ENCODE data around the gene FHIP2A.

DNA sequence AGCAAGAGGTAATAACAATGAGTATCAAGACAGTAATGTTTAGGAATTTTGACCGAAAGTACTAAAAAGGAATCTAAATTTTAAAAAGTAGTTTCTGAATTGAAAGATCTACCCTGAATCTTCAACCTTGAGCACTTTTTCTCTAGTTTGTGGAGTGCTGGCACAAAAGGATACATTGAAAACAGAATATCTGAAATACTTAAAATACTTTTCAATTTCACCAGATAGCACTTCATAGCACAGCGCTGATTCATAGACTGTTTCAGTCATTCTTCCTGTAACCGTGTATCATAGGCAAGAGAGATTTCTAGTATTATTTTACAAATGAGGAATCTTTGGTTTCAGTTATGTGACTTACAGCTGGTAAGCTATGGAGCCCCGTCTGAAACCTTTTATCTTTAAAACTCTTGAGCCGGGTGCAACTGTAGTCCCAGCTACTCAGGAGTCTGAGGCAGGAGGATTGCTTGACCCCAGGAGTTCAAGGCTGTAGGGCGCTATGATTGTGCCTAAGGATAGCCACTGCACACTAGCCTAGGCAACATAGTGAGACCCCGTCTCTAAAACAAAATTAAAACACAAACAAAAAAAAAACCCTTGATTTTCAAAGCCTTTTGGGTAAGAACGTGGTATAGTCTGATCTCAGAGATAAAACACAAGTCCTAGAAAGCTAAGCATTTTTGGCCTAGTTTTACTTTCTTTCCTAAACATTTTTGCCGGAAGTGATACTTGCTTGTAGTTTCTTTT is 35.1 kb downstream of the FHIP2A start:
- TF ChIP-seq, protein P1, sequence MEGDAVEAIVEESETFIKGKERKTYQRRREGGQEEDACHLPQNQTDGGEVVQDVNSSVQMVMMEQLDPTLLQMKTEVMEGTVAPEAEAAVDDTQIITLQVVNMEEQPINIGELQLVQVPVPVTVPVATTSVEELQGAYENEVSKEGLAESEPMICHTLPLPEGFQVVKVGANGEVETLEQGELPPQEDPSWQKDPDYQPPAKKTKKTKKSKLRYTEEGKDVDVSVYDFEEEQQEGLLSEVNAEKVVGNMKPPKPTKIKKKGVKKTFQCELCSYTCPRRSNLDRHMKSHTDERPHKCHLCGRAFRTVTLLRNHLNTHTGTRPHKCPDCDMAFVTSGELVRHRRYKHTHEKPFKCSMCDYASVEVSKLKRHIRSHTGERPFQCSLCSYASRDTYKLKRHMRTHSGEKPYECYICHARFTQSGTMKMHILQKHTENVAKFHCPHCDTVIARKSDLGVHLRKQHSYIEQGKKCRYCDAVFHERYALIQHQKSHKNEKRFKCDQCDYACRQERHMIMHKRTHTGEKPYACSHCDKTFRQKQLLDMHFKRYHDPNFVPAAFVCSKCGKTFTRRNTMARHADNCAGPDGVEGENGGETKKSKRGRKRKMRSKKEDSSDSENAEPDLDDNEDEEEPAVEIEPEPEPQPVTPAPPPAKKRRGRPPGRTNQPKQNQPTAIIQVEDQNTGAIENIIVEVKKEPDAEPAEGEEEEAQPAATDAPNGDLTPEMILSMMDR (IDR thresholded peaks at IDR 0.05; ENCODE audit: poor library complexity, severe bottlenecking) = no peak
- TF ChIP-seq RAD21 (conservative IDR thresholded peaks at IDR 0.05) (no peak), EP300 (conservative IDR thresholded peaks at IDR 0.05; ENCODE audit: poor library complexity, severe bottlenecking) (no peak), POLR2AphosphoS5 (IDR thresholded peaks at IDR 0.05) (no peak), EZH2 (IDR thresholded peaks at IDR 0.05; ENCODE audit: borderline replicate concordance, insufficient read depth, low read length, poor library complexity, severe bottlenecking) (no peak)
